GM21381 (cell line): ENCODE data around the gene NBL1.

Experiments
- ATAC-seq: cut with Tn5 transposase; IDR thresholded peaks from one replicate; pipeline ENCODE4 v1.9.1; 2021; ENCODE audit warnings: mild to moderate bottlenecking, moderate library complexity; ENCODE audit not compliant: unreplicated experiment

Gene NBL1

DNA sequence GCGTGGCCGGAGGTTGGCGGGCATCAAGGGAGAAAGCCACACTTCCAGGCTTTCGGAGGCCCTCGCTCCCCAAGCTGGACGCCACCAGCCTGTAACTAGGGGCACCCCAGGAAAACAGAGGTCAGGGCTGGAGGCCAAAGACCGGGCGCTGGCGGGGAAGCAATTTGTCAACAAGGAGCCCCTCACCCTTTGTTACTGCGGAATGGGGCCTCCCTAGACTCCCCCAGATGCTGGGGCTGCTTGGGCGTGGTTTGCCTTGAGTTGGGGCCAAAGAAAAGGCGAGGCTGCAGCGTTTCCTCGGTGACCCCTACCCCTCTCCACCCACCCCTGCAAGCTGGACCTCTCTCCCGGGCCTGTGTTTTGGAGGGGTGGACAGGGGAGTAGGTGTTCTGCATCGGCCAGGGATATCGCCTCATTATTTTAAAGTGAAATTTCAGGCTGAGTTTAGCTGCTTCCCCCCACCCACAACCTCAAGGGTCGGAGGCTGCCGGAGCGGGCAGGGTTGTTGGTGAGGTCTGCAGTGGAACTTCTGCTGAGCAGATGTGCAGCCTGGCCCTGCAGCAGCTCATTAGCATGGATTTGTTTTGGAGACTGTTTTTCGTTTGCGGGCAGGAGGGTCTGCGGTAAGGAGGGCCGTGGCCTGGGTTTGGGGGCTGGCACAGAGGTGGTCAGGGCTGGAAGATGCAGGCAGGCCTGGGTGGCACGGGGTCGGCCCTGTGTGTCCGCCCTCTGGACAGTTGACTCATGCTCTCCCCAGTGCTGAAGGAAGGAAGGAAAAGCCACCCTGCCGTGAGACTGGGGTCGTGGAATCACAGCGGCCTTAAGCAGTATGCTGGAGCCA lies 1.5 kb downstream of the NBL1 start:
- no peak for ATAC-seq

DNA sequence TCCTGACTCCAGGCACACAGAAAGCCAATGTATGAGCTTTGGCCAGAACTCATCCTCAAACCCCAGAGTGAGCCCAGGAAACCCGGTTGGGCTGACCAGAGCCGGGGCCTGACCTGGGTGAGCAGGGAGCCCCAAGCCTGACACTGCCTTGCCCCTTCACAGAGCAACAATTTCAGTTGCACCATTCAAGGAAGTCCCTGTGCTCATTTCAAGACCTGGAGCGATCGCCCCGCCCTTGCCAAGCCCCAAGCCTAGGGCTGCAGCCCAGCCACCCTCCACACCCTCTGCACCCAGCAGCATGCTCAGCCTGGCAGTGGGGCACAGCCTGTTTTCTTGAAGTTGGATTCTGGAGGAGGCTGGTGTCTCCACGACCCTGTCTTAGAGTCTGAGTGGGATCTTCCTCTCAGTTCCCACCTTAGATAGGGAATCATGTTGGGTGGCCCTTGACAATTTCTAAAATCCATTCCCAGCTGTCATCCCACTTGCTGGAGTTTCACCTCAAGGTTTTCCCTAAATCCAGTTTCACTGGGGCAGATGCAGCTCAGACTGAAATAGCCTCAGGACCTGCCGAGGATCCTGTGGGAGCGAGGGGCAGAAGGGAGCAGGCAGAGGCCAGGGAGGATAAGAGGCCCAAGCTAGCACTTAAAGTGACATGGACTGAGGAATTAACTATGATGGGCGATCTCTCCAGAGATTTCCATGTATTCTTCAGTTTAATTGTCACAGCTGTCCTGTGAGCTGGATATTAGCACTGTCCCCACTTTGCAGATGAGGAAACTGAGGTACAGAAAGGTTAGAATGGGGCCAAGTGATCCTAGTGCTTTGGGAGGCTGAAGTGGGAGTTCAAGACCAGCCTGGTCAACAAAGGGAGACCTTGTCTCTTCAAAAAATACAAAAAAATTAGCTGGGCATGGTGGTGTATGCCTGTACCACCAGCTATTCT lies 2.5 kb downstream of the NBL1 start:
- ATAC-seq = no peak

DNA sequence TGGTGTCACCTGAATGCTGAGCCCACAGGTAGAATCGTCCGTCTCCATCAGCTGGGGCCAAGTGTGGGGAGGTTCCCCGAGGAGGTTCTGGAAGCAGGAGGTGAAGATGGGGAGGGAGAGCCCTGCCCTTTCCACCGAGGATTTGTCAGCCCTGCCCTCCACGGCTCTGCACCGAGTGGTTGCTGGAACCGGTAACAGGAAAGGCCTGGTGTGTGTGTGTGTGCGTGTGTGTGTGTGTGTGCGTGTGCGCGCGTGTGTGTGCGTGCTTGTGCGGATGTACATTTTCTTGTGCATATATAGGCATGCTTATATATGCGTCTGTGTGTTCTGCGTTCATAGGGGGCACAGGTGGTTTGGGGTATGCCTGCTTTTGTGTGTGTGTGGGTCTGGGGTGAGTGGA lies 3.5 kb downstream of the NBL1 start:
- no peak for ATAC-seq

- no peak for ATAC-seq
Measured at GRCh38 chr1:19648239-19648638, 4.1 kb downstream of the NBL1 start.

DNA sequence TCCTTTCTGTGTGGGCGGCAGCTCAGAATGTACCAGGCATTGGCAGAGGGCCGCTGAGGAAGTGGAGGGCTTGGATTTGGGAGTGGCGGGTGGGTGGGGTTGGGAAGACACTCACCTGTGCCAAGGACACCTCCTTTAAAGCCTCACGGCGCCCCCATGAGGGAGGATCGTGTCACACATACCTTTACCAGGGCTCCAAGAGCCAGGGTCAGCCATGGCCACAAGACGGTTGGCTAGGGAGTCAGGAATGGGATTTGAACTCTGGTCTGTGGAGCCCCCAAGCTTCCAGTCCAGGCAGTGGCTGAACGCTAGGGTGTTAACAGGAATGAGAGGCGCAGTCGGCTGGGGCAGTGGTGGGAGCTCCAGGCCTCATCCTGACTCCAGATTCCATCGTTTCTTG lies 4.6 kb downstream of the NBL1 start:
- no peak for ATAC-seq

DNA sequence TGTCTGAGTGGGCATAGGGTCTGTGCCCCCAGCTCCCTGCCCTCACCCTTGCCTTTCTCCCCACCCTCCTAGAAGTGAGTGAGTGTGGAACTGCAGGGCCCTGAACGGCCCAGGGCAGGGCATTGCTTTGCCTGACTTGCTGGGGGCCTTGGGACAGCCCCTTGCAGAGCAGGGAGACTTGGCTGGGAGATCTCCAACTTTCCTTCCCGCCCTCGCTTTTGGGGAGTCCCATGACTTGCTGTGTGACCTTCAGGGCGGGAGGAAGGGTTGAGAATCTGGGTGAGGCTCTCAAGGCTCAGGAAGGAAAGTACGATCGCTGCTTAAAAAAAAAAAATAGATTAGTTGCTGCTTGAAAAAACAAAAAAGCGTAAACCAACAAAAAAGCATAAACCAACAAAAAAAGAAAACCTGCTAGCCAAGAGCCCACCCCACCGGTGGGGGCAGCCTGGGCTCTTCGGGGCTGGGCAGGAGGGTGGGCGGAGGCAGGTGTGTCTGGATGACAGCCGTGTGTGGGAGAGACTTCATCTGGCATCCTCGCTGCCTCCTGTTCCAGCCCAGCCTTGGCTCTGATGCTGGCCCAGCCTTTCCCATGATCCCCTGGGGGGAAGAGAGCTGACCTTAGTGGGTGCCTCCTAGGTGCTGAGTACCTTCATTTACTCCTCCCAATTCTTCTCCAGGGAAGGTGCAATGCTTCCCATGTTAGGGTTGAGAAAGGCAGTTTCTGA lies 6.5 kb downstream of the NBL1 start:
- no peak for ATAC-seq

GRCh38 chr1:19651141-19651737 lies 7.1 kb downstream of the NBL1 start:
- ATAC-seq = no peak

- ATAC-seq = no peak
Measured at GRCh38 chr1:19654386-19654785, 10.3 kb downstream of the NBL1 start.

- no peak for ATAC-seq
Measured at GRCh38 chr1:19654886-19655717, 11.0 kb downstream of the NBL1 start.

DNA sequence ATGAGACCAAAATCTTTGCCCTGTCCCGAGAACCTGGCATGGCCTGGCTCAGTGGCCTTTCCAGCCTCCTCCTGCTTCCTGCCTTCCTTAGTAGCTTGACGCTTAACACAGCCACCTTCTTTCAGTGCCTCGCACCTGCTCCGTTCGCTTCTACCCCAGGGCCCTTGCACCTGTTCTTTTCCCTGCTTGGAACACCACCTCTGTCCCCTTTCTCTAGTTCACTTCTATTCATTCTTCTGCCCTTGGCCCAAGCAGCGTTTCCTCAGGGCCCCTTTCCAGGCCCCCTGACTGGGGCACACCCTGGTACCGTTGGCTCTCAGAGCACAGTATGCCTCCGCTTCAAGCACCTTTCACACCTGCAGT lies 11.6 kb downstream of the NBL1 start:
- ATAC-seq = no peak

GRCh38 chr1:19656134-19656779 lies 12.1 kb downstream of the NBL1 start:
- no peak for ATAC-seq

- no peak for ATAC-seq
Measured at GRCh38 chr1:19656780-19657466, 12.8 kb downstream of the NBL1 start.

- no peak for ATAC-seq
Measured at GRCh38 chr1:19657511-19657910, 13.4 kb downstream of the NBL1 start.

GRCh38 chr1:19658186-19658585 lies 14.1 kb downstream of the NBL1 start:
- no peak for ATAC-seq

DNA sequence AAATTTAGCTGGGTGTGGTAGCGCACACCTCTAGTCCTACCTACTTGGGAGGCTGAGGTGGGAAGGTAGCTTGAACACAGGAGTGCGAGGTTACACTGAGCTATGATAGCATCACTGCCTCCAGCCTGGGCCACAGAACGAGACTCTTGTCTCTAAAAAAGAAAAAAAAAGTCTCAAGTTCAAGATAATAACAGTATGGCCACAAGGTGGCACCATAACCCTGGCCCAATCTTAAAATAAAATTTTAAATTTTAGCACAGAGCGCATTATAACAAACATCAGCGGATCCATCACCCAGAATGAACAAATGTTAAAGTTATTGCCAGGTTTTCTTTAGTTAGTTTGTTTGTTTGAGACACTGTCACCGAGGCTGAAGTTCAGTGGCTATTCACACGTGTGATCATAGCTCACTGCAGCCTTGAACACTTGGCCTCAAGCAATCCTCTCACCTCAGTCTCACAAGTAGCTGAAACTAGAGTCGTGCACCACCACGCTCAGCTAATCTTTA lies 17.7 kb downstream of the NBL1 start:
- ATAC-seq = no peak

GRCh38 chr1:19662313-19662712 lies 18.2 kb downstream of the NBL1 start:
- no peak for ATAC-seq

GRCh38 chr1:19664453-19665185 lies 20.5 kb downstream of the NBL1 start, which contains the start of gene HTR6:
TSS of gene HTR6 (plus strand) at chr1:19664875. CDS start at chr1:19665754, 879 bp downstream.
- ATAC-seq = no peak

GRCh38 chr1:19665186-19665495 lies 21.0 kb downstream of the NBL1 start:
- no peak for ATAC-seq
